GM04503 (cell line): ENCODE measurements around the gene GLRA3.
"Not testable (repeated sequence)": the region's sequence is repeated elsewhere in the genome, so short reads cannot be mapped to it uniquely, and the experiment has no call there.

Experiments used
- DNase-seq: peaks from one replicate; pipeline ENCODE4 v3.0.0-alpha.2; 2012; ENCODE audit warnings: low read depth

GLRA3 gene

DNA sequence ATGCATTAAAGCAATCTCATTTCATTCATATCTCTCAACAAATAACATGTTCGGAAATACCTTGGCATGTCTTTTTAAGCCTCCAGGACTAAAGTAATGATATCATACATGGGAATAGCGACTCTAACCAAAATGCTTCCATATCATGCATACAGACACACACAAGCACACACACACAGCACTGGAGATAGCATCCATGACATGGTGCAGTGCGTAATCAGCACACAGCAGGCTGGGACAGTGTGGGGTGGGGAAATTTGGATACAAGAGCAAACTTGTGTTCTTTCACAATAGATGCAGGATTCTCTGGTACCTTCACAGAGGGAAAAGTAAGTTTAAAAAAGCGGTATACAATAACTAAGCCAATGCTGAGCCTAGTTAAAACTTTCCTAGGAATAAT lies 174.4 kb downstream of the GLRA3 start:
- no peak for DNase-seq

DNA sequence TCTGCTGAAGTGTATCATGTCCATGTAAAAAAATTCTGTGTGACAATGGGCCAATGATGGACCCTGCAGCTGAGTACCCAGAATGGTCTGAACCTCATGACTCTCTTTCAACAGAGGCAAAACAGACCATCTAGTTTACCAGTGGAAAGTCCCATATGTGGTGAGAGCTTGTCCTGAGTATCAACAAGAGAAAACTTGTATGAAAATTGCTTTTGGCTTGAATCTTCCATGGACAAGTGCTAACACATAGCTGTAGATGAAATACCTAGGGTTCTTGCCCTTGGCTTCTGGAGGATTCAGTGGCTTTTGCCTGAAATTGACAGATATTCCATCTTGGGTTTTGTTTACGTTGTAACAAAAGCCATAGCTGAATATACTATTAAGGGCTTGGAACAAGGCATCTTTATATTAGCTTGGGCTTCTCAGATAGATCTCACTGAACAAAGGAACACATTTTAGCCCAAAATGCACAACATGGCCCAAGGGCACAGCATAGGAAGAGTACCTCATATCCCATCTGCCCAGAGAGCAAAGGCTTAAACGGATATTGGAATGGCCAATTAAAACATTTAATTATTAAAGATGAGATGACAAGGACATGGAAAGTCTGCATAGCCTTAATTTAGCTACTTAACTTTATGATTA lies 178.2 kb downstream of the GLRA3 start:
- DNase-seq: no peak

DNA sequence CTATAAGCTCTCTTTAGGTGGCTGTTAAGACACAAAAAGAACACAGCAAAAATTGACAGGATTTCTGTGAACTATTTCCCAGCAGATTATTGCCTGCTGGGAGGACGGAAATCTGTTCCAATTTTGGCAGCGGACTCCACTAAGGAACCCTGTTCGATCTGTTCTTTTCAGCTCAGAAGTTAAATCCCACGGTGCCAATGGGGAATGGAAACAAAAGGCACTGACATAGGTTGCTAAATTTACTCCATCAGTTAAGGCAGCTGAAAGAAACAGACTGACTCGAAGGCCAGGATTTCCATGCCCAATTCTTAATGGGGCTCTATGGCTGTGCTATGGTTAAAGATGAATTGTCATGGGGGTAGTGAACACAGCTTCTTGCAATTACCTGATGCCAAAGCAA lies 180.2 kb downstream of the GLRA3 start:
- no peak for DNase-seq

DNA sequence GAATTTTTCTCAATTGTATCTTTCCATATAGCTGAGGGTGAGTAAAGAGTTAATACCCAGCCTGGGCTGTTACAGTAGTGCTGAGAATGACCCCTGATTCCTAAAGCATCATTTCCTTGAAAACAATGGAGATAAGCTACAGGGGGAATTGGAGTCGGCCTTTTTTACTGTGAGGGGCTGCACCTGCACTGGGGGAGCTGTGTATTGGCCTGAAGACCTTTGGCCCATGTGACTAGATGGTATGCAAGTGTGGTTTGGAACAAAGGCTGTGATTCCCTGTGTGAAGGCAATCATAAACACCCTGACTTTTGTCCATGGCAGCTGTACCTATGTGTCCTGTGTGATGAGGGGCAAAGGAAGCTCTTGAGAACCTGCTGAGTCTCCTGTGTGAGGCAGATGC lies 182.7 kb downstream of the GLRA3 start:
- no peak for DNase-seq

DNA sequence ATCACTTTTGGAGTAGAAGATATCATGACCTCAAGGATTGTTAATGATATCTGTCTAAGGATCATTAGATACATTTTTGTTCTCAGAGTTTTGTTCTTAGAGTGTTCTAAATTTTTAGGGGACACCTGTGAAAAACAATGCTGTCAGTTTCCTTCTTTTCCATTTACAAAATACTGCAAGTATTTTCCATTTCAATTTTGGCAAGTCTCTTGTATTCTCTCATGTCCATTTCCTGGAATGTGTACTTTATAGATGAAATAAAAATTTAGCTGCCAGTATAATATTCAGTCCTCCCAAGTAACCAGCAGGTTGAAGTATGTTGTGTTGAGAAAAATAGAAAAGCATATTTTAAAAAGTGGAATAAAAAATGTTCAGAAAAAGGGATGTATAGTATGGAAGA lies 188.9 kb downstream of the GLRA3 start:
- DNase-seq: no peak

DNA sequence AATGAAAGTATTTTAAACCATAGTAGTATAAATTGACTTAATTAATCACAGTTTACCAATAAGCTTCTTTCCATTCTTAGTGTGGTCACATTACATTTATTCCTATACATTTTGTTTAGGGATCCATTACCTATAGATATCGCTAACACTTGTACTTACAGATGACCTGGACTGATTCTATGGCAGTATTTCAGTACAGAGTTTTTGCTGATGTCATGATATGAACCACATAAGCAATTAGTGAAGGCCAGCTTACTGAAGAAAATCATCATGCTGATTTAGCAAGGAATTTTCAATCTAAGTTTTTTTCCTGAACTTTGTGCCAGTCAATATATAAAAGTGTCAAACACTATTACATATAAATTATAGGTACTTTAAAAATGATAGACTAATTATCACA lies 193.3 kb downstream of the GLRA3 start:
- no peak for DNase-seq

DNA sequence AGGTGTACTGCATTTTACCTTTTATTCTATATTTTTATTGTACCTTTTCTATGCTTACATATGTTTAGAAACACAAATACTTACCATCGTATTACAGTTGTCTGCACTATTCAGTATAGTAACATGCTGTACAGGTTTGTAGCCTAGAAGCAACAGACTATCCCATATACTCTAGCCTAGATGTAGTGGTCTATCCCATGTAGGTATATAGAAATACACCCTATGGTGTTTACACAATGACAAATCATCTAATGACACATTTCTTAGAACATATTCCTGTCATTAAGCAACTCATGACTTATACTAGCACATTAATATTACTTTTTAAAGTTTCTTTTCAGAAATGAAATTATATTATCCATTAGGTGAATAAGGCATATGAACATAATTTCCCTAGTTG lies 195.6 kb downstream of the GLRA3 start:
- DNase-seq: no peak

DNA sequence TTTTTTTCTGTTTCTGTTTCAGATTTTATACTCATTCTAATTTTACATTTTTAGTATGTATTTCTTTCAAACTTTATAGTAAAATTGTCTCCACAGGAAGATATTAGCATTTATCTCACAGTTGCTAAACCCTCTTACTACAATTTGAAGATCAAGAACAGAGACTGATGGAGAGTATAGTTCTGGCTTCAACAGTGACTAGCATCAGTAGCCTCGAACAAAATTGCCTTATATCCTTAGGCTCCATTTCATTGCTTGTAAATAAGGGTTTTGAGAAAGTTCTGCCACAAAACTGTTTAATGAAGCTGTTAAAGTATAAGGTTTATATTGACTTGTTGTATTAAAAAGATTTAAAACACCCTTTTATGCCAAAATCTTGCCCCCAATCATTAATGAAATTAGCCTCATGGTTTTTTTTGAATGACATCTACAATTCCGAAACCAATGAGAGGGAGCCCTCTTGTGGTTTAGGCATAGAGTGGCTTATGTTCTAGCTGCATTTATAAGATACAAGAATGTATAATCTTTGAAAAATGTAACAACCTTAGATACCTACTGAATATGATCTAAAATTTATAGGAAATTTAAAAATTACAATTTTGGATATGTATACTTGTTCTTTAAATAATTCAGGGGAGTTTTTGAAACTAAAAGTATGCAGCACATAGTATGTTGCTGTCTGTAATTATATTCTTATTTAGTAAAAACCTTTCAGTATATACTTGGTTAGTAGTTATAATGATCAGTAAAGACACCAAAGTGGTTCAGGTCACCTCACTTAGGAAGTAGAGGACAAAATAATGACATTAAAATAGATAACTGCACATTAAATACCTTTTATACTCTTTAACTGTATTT lies 196.9 kb downstream of the GLRA3 start:
- no peak for DNase-seq

DNA sequence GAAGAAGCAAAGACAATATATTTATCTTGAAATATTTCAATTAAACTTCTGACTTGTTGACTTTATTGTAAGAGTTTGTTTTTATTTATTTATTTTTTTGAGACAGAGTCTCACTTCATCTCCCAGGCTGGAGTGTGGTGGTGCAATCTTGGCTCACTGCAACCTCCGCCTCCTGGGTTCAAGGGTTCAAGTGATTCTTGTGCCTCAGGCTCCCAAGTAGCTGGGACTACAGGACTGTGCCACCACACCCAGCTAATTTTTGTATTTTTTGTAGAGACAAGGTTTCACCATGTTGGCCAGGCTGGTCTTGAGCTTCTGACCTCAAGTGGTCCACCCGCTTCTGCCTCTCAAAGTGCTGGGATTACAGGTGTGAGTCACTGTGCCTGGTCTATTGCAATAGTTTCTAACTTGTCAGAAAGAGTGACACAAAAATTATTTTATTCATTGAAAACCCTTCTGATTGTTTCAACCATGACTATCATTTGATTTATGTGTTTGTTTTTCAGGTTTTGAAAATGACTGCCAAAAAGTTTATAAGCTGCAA lies 199.1 kb downstream of the GLRA3 start:
- DNase-seq: not testable (repeated sequence)

DNA sequence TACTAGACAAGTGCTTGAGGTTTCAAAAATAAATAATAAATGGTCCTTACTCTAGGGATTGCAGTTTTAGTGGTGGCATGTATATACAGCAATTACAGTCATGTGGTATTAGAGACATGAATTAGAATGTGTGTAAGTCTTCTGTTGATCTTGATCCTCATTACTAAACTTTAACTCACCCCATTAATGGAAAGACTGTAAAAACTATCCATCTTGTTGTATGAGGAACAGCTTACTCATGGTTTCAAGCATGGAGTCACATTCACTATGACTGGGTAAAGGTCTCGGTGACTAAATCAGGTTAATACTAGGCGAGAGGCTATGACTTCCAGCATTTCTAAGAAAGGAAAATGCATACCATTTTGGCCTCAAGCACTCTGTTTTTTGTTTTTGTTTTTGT lies 199.8 kb downstream of the GLRA3 start:
- DNase-seq: no peak

DNA sequence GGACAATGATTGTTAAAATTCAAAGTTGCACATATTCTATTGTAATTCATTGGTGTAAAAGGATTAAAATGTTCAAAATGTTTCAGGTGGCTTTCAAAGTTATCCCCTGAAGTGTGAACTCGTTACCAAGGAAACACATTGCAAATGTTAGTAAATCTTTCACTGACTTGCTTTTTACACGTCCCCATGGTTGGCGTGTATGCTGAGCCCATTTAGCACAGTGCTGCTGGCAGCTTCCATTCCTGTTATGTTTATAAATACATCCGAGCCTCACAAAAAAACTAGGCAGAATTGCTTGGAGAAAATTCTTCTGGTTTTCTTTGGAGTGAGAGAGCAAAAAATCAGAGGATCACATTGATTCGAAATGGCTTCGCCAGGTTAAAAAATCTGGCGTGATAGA lies 200.9 kb downstream of the GLRA3 start:
- no peak for DNase-seq

DNA sequence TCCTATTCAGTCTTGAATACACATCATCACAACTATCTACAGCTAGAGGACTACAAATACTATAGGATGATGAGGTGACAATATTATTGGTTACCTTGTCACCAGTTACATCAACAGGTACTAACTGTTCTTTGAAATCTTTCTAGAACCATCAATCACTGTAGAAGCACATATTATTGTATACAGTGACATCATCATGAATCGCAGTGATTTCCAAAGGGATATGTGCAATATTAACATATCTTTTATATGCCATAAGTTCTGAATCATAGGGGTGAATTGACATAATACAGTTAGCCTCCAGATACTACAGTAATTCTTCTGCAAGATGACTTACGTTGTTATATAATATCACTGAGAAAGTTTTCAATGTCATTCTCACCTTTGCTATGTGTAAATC lies 201.6 kb downstream of the GLRA3 start:
- no peak for DNase-seq

DNA sequence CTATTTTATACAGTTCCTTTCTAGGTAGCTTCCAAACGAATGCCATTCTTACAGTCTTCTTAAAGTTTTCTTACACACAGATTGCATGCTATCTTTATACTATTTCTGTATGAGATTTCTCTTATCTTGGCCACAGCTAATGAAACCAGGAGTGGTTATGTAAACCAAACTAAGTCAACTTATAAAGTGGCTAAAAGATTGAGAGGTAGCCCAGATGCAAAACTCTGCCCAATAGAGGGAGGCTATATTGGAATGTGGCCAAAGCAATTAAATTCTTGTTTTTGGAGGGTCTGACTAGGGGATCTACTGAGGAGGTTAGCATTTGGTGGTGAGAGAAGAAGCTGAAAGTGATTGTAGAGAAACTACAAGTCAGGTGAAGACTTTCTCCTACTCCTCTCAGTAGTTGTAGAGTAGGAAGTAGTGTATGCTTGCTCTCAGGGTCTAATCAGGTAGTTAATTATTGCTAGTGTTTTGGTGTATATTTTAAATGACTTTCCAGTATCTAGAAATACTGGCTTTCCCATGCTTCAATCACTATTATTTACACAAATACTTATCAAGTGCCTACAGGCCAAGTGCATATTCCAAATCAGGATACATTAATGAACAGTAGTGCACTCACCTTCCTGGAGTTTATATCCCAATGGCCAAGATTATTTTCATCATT lies 202.6 kb downstream of the GLRA3 start:
- DNase-seq: no peak

DNA sequence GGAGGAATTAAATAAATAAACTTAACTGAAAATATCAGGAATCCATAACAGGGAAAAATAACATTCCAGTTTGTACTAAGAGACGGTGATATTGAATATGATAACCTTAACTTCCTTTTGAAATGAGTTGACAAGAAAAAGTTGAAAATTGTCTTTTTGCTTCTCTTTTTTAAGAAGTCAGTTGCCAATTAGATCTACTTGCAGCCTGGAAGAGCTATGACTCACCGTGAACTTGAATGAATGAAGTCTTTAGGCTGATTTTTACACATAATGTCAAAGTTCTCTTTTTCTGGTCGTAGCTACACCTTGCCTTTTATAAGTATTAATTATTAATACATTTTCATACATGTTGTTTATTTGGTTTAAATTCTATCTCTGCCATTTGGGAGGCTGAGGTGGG lies 212.4 kb downstream of the GLRA3 start:
- no peak for DNase-seq

DNA sequence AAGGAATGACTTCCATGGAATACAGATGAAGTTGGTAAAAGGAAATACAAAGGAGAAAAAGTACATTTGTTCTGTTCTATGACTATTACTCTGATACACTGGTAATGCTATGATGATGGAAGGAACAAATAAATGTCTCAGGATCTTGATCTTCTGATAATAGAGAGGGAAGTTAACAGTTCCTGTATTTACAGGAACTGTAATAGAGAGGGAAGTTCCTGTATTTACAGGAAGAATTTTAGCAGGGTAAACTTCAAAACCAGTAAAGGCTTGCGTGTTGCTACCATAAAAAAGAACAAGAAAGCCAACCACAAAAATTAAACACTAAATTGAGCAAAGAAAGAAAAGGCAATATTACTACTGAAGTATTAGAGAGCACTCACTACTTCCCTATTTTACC lies 215.1 kb downstream of the GLRA3 start:
- no peak for DNase-seq

DNA sequence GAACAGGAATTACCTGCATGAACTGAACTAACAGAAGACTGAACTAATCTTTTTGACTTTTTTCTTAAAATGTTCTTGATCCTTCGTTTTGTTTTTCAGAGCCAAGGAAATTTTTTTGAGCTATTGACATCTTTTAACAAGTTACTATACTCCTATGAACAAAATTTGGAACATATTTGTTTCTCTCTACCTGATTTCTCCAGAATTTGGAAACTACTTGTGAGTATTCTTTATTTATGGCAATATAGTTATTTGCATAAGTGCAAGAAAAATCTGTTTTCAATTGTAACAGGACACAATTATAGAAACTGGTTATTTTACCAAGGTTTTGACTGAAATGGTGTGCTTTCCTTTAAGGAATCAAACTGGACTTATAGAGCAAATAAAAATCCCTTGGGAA lies 217.3 kb downstream of the GLRA3 start:
- DNase-seq: no peak

DNA sequence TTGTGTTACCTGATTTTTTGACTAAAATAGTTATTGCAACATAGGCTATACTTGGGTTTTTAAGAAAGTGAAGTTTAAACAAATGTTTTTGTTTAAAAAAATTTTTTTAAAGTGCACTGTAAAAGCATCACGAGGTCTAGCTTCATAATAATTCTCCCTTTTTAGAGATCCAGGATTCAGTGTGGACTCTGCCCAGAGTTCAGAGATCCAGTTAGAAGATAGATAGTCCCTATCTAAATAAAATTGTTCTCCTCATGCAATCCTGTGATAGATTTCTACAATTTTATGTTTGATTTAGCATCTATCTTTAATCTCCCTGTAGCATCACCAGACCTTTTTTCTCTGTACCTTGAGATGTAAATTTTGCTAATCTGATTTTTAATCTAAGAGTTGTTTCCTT lies 221.3 kb downstream of the GLRA3 start:
- DNase-seq: no peak

DNA sequence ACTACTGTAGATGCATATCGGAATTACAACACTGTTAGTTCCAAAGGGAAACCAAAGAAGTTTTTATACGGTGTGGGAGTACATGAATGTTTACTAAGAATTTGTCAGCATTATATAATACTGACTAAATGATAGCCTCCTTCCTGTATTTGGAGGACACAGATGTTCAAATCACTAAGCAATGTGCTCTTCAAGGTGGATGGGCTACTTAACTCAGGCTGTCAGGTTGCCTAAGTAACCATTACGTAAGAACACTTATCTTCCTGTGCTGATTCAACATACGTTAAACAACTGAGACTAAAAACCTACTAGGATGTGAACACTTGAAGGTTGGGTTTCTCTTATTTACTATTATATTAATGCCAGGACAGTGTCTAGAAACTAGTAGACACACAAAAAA lies 224.8 kb downstream of the GLRA3 start:
- no peak for DNase-seq

DNA sequence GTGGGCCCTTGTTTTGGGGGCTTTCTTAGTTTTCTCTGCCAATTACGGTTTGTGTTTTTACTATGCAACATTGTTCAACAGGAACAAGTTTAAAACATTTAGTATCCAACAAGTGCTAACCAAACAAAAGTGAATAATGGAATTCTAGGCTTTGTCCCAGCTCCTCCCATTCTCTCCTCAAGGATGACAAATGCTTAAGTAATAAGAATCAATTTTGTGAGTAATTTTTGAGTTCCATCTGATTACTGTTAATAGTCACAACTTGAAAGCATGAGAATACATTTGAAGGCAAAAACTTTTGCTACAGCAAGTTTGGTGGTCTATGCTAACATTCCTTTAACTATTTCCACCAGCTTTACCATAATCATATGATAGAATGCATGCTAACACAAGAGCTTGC lies 228.7 kb downstream of the GLRA3 start:
- DNase-seq: no peak

DNA sequence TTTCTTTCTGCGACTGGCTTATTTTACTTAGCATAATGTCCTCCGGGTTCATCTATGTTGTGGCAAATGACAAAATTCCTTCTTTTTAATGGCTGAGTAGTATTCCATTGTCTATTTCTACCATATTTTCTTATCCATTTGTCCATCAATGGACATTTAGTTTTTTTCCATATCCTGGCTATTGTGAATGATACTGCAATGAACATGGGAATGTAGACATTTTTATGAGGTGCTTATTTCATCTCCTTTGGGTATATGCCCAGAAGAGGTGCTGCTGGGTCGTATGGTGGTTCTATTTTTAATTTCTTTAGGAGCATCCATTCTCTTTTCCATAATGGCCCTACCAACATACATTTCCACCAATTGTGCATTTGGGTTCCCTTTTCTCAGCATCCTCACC lies 230.2 kb downstream of the GLRA3 start:
- DNase-seq: no peak

DNA sequence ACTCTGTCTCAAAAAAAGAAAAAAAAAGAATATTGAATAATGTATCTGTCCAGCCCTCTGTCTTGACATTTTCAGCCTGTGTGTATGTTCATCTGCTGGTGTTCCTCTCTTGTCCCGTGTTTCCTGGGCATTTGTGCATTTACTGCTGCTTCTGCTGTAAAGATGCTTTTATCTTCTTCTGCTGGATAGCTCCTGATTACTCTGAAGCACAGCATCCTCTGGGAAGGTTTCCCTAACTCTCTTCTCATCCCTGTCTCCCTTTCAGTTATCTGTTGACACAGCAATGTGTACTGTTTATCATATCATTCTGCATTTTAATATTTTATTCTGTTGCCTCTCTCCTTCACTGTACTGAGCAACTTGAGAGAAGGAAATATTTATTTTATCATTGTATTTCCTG lies 232.5 kb downstream of the GLRA3 start:
- no peak for DNase-seq

DNA sequence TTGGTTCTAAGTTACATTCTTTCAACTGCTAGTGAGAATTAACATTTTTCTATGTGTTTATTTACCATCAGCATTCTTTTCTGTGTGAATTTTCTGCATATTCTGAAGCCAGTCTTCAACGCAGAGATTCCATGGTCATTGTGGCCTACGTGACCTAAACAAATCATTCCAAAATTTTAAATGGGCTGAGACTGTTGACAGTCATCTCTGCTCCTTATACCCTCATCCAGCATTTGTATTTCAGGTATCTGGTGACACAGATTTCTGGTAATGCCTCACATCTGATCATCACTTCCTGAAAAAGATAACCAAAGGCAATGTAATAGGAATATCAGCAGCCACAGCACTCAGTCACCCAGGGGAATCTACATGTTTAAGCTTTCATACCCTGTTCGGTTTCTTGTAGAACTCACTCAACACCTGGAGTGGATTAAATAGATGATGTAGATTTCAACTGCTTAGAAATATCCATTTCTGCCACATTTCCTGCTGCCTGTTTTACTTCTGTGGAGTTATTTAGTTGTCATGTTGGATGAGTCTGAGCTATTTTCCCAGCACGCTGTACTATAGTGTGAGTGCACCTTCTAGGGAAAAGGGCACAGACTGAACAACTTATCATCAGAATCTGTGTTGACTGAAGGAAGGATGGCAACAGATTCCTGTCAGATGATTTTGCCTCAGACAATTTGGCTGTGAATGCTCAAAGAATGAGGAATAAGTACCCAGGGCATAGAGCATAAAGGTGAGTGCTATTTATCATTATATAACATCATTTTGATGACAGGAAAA lies 233.7 kb downstream of the GLRA3 start:
- no peak for DNase-seq
